ENCODE measurements around the gene PANK3. TPM values are rescaled to one million over a fixed set of nuclear protein-coding genes. Genes with fewer than 3 reads are reported as not detected.
A peak's percentile ranks its signal among the peaks of the same experiment; 100 is the strongest.
"Not testable (repeated sequence)": the region's sequence is repeated elsewhere in the genome, so short reads cannot be mapped to it uniquely, and the experiment has no call there.

The PANK3 gene
- total RNA-seq, 6 experiments from 2014 or later: 30.1 to 85.4 (median 46.3) TPM

DNA sequence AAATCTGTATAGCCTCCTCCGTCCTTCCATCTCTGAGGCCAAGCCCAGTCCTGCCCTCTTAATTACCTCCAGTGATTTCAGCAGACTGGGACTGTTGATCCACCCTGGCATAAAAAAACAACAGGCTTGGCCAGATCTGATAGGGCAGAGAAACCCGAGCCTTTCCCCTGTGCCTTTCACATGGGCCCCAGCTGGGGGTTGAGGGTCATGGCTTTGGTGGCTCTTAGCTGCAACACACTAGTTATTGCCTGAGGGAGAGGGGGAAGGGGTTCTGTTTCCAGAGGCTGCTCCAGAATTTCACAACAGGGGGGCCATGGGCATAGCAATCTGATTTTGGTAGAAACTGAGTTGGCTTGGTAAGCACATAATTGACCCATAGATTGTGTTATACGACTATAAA is 21.2 kb upstream of the PANK3 start:
- no peaks in the 10 kb centered on the region for H3K9me3 ChIP-seq
- H3K36me3 ChIP-seq: no peaks in the 10 kb centered on the region
- ATAC-seq: peak; percentile 92 to 98 (median 96)
- peak; percentile 70 to 94 (median 91) for DNase-seq
- peak overlapping the region in 2 of 3 donors; percentile 65 to 80 for H3K27ac ChIP-seq
- whole genome bisulfite sequencing (ENCODE audit: insufficient coverage, low coverage, low lambda C conversion rate, missing lambda C conversion rate): 32% methylated on average over 2 of the region's 3 CpGs
- H3K4me3 ChIP-seq: no peak overlapping the region
- H3K27me3 ChIP-seq: no peaks in the 10 kb centered on the region
- H3K4me1 ChIP-seq: peaks cover 0 to 27% (median 5%) of the 10 kb centered on the region in 4 donors
- no peak for TF ChIP-seq CTCF (IDR thresholded peaks at IDR 0.05)
- TF ChIP-seq POLR2A (IDR thresholded peaks at IDR 0.05): no peak
- intact Hi-C loops (cut with DNase I): no loop called here

DNA sequence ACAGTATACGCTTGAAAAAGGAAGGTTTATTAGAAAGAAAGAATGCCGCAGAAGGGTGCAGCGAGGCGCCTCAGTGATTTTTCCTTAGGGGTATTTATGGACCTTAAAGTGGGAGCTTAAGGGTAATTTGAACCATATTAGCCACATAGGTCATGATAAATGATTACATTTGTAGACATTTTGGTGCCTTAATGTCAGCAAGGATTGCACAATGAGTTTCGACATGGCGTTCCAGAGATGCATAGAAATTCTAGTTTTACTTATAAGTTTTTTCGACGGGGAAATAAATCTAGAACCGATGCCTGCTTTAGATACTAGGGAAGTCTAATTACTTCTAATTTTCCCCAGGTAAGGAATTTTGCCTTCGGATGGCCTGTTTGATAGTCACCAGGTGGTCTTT is 20.7 kb upstream of the PANK3 start:
- no peak for DNase-seq
- Histone ChIP-seq H3K27me3 (no peaks in the 10 kb centered on the region), H3K4me1 (peaks cover 0 to 27% (median 5%) of the 10 kb centered on the region in 4 donors), H3K4me3 (no peak overlapping the region), H3K9me3 (no peaks in the 10 kb centered on the region), H3K36me3 (no peaks in the 10 kb centered on the region), H3K27ac (peak overlapping the region in 2 of 3 donors; percentile 65 to 80)
- intact Hi-C loops (cut with DNase I): no loop called here
- no peak for TF ChIP-seq CTCF (IDR thresholded peaks at IDR 0.05)
- TF ChIP-seq POLR2A (IDR thresholded peaks at IDR 0.05): no peak
- no peak for ATAC-seq
- WGBS (ENCODE audit: insufficient coverage, low coverage, low lambda C conversion rate, missing lambda C conversion rate): 89% methylated on average over 10 of the region's 10 CpGs

- ATAC-seq: no peak
- intact Hi-C loops (cut with DNase I): no loop called here
Measured at GRCh38 chr5:168598639-168599038, 19.5 kb upstream of the PANK3 start.

DNA sequence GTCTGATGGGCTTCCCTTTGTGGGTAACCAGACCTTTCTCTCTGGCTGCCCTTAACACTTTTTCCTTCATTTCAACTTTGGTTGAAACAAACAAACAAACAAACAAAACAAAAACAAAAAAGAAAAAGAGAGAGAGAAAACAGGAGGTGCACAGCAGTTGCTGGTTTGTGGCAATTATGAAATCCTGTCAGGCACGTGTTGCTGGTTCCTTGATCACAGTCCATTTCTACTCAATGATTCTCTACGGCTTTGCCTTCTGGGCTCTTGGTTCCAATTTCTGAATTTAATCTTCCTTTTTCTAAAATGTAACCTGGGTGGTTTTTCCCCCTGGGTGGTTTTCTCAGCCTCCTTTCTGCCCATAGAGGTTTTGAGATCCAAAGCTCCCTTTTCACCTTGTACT is 17.8 kb upstream of the PANK3 start:
- Histone ChIP-seq H3K27me3 (no peaks in the 10 kb centered on the region), H3K4me3 (no peak overlapping the region), H3K36me3 (no peaks in the 10 kb centered on the region), H3K9me3 (no peaks in the 10 kb centered on the region), H3K4me1 (peaks cover 0 to 30% (median 7%) of the 10 kb centered on the region in 4 donors), H3K27ac (peak overlapping the region in 2 of 3 donors; percentile 57 to 82)
- intact Hi-C loops (cut with DNase I): no loop called here
- no peak for TF ChIP-seq POLR2A (IDR thresholded peaks at IDR 0.05)
- 48% methylated on average over 2 of the region's 2 CpGs for WGBS (ENCODE audit: insufficient coverage, low coverage, low lambda C conversion rate, missing lambda C conversion rate)
- ATAC-seq (peak; percentile 29 to 62 (median 44)), DNase-seq (peak in 1 of 3 donors; percentile 67)

More at GRCh38 chr5:168598639-168599038, 19.5 kb upstream of the PANK3 start:
- 93% methylated on average over 2 of the region's 3 CpGs for WGBS (ENCODE audit: insufficient coverage, low coverage, low lambda C conversion rate, missing lambda C conversion rate)
- peak overlapping the region in 1 of 3 donors; percentile 57 for H3K27ac ChIP-seq
- DNase-seq: no peak
- H3K27me3 ChIP-seq: no peaks in the 10 kb centered on the region
- no peaks in the 10 kb centered on the region for H3K9me3 ChIP-seq
- H3K4me1 ChIP-seq: peaks cover 0 to 27% (median 5%) of the 10 kb centered on the region in 4 donors
- TF ChIP-seq CTCF (IDR thresholded peaks at IDR 0.05) (no peak), POLR2A (IDR thresholded peaks at IDR 0.05) (no peak)
- no peaks in the 10 kb centered on the region for H3K36me3 ChIP-seq
- no peak overlapping the region for H3K4me3 ChIP-seq

GRCh38 chr5:168596122-168596521 is 17.0 kb upstream of the PANK3 start:
- H3K9me3 ChIP-seq; DNase-seq; H3K27me3 ChIP-seq; H3K4me3 ChIP-seq; ATAC-seq; intact Hi-C loops (cut with DNase I); H3K36me3 ChIP-seq: not testable (repeated sequence)
- Histone ChIP-seq H3K27ac (peak overlapping the region in 2 of 3 donors; percentile 57 to 65), H3K4me1 (peaks cover 0 to 37% (median 10%) of the 10 kb centered on the region in 4 donors)
- WGBS (ENCODE audit: insufficient coverage, low coverage, low lambda C conversion rate, missing lambda C conversion rate): 86% methylated on average over 1 of the region's 1 CpG
